HepG2 (cell line): ENCODE results near the gene RPL26. TPM values are rescaled to one million over a fixed set of nuclear protein-coding genes. Genes with fewer than 3 reads are reported as not detected.

Source experiments
- BHLHE40 ChIP-seq: IDR thresholded peaks from 2 replicates; pipeline ENCODE4 v1.6.1; 2011; ENCODE audit warnings: low read length, improper control_type of control experiment
- GZF1 ChIP-seq: sonication (generic); formaldehyde crosslinking; IDR thresholded peaks from 2 replicates; pipeline ENCODE4 v1.5.1; 2020; ENCODE audit warnings: mild to moderate bottlenecking, missing genetic modification reagents
- HOXA9 ChIP-seq: sonication (generic); formaldehyde crosslinking; IDR thresholded peaks from 2 replicates; pipeline ENCODE4 v1.8.1; 2022; ENCODE audit warnings: missing genetic modification reagents, mild to moderate bottlenecking, moderate library complexity, borderline replicate concordance
- JUNB ChIP-seq: sonication (generic); formaldehyde crosslinking; IDR thresholded peaks from 2 replicates; pipeline ENCODE4 v1.8.0; 2022; ENCODE audit warnings: missing genetic modification reagents, mild to moderate bottlenecking, borderline replicate concordance
- KMT2B ChIP-seq: IDR thresholded peaks from 2 replicates; pipeline ENCODE4 v1.6.1; 2016; ENCODE audit warnings: missing genetic modification reagents, missing compliant biosample characterization
- MED8 ChIP-seq: sonication (generic); formaldehyde crosslinking; IDR thresholded peaks from 2 replicates; pipeline ENCODE4 v1.8.1; 2023; ENCODE audit warnings: mild to moderate bottlenecking, missing genetic modification reagents; ENCODE audit not compliant: insufficient replicate concordance
- PAX8 ChIP-seq: sonication (generic); formaldehyde crosslinking; IDR thresholded peaks from 2 replicates; pipeline ENCODE4 v1.8.0; 2022; ENCODE audit warnings: mild to moderate bottlenecking, missing genetic modification reagents, borderline replicate concordance
- PHB2 ChIP-seq: fragments of 450-650 bp; IDR thresholded peaks from 2 replicates; pipeline ENCODE4 v1.6.1; 2018; ENCODE audit not compliant: partially characterized antibody
- SIN3A ChIP-seq: IDR thresholded peaks from 2 replicates; pipeline ENCODE4 v1.6.1; 2011; ENCODE audit warnings: low read depth, mild to moderate bottlenecking, control low read depth, low read length, borderline replicate concordance
- SRY ChIP-seq: sonication (generic); formaldehyde crosslinking; IDR thresholded peaks from 2 replicates; pipeline ENCODE4 v1.8.0; 2022; ENCODE audit warnings: mild to moderate bottlenecking, missing genetic modification reagents
- YEATS2 ChIP-seq: sonication (generic); formaldehyde crosslinking; IDR thresholded peaks from 2 replicates; pipeline ENCODE4 v1.4.0; 2020; ENCODE audit warnings: missing genetic modification reagents, borderline replicate concordance
- ZFAT ChIP-seq: sonication (generic); formaldehyde crosslinking; conservative IDR thresholded peaks from 2 replicates; pipeline ENCODE4 v1.8.1; 2023; ENCODE audit warnings: missing genetic modification reagents, inconsistent platforms
- ZFP82 ChIP-seq: sonication (generic); formaldehyde crosslinking; IDR thresholded peaks from 2 replicates; pipeline ENCODE4 v1.5.1; 2020; ENCODE audit warnings: mild to moderate bottlenecking, missing genetic modification reagents, borderline replicate concordance
- ZNF562 ChIP-seq: sonication (generic); formaldehyde crosslinking; IDR thresholded peaks from 2 replicates; pipeline ENCODE4 v1.8.0; 2022; ENCODE audit warnings: missing genetic modification reagents, borderline replicate concordance
- ZNF607 ChIP-seq: sonication (generic); formaldehyde crosslinking; IDR thresholded peaks from 2 replicates; pipeline ENCODE4 v1.5.1; 2020; ENCODE audit warnings: missing genetic modification reagents, mild to moderate bottlenecking, borderline replicate concordance
- polyA plus RNA-seq, 8 experiments: library from polyadenylated mRNA; depleted of rRNA in 3 of 8; stranded (reverse) in 7 of 8; unstranded in 1 of 8; fragments of >200 nt; fragmentation: Illumina TruSeq in 4 of 8; extraction: Trizol in 4 of 8; gene quantifications; 2 replicates each; pipeline versions ENCODE4 v1.2.1 to v1.2.3, GENCODE V29; 2011 to 2016; ENCODE audit warnings: low read depth in 4 of 8, missing spikeins in 1 of 8, mixed read lengths in 1 of 8; ENCODE audit not compliant: insufficient read depth in 1 of 8
- total RNA-seq, 5 experiments: library from RNA; depleted of rRNA; stranded (reverse); fragments of >200 nt; fragmentation: Illumina TruSeq; extraction: Trizol; gene quantifications; 2 replicates each; pipeline ENCODE4 v1.2.3, GENCODE V29; 2016; ENCODE audit warnings: low read depth in 1 of 5
- TF ChIP-seq, protein P1 (sequence below): sonication (generic); formaldehyde crosslinking; conservative IDR thresholded peaks from 2 replicates; pipeline ENCODE4 v1.4.0; 2020; ENCODE audit warnings: missing genetic modification reagents
- TF ChIP-seq, protein P2 (sequence below): IDR thresholded peaks from 2 replicates; pipeline ENCODE4 v1.6.1; 2016; ENCODE audit warnings: missing genetic modification reagents, missing compliant biosample characterization
- TF ChIP-seq, protein P3 (sequence below): IDR thresholded peaks from 2 replicates; pipeline ENCODE4 v1.6.1; 2012; ENCODE audit warnings: low read depth, low read length, improper control_type of control experiment
- TF ChIP-seq, protein P4 (sequence below): sonication (generic); formaldehyde crosslinking; IDR thresholded peaks from 2 replicates; pipeline ENCODE4 v1.5.0; 2020; ENCODE audit warnings: mild to moderate bottlenecking, missing genetic modification reagents
- TF ChIP-seq, protein P5 (sequence below): IDR thresholded peaks from 2 replicates; pipeline ENCODE4 v1.6.1; 2016

Gene RPL26
- total and polyA plus RNA-seq, 2 of the 13 experiments (the other 11 are each of a cell fraction or from before 2014, with no cell fraction given) = 2,817 to 3,529 TPM

DNA sequence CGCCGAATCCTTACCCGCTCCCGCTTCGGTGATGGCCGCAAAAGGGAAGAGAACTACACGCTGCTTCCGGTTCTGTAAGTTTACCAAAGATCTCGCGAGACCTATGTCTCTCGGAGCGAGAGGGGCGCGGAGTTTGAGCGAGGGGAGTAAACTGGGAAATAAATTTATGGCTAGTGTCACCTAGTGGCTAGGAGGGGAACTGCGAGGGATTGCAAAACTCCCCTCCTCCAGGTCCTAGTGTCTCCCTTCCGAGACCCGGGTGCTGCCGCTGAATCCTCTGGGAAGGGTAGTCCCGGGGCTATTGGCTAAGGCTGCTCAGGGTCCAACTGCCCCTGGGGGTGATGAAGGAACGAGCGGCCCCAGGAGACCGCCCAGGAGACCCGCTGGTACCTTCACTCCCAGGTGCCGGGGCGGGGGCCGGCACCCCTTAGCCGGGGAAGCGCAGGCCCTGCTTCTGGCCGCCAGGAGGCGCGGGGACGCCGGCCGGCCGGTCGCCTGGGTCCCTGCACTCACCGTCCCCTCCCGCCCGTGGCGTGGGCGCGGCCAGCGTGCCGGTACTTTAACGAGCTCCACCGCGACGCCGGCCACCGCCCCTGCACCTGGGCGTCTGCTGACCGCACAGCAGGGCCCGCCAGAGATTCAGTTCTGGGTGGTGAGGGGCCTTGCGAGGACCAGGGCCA is at the start of gene RPL26 (continued):
- no peak; the same call in 1 of the 2 replicates for TF ChIP-seq ZNF562 (CRISPR knock-in tag)
- peak; percentile 55; the same call in 1 of the 2 replicates for TF ChIP-seq ZNF607 (CRISPR knock-in tag)
- TF ChIP-seq HOXA9 (CRISPR knock-in tag) = peak; percentile 79; the same call in 1 of the 2 replicates
- TF ChIP-seq GZF1 = no peak
- TF ChIP-seq ZFP82 (CRISPR knock-in tag) = peak; percentile 28; the same call in 1 of the 2 replicates
- TF ChIP-seq YEATS2 = peak; percentile 100
- TF ChIP-seq MED8 (CRISPR knock-in tag) = no peak
- no peak; the same call in 1 of the 2 replicates for TF ChIP-seq SRY
- TF ChIP-seq JUNB (CRISPR knock-in tag) = no peak
- TF ChIP-seq, protein P1, sequence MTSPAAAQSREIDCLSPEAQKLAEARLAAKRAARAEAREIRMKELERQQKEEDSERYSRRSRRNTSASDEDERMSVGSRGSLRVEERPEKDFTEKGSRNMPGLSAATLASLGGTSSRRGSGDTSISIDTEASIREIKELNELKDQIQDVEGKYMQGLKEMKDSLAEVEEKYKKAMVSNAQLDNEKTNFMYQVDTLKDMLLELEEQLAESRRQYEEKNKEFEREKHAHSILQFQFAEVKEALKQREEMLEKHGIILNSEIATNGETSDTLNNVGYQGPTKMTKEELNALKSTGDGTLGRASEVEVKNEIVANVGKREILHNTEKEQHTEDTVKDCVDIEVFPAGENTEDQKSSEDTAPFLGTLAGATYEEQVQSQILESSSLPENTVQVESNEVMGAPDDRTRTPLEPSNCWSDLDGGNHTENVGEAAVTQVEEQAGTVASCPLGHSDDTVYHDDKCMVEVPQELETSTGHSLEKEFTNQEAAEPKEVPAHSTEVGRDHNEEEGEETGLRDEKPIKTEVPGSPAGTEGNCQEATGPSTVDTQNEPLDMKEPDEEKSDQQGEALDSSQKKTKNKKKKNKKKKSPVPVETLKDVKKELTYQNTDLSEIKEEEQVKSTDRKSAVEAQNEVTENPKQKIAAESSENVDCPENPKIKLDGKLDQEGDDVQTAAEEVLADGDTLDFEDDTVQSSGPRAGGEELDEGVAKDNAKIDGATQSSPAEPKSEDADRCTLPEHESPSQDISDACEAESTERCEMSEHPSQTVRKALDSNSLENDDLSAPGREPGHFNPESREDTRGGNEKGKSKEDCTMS = no peak
- peak; percentile 67 for TF ChIP-seq SIN3A
- TF ChIP-seq, protein P2, sequence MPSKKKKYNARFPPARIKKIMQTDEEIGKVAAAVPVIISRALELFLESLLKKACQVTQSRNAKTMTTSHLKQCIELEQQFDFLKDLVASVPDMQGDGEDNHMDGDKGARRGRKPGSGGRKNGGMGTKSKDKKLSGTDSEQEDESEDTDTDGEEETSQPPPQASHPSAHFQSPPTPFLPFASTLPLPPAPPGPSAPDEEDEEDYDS (CRISPR knock-in tag) = peak; percentile 96
- TF ChIP-seq, protein P3, sequence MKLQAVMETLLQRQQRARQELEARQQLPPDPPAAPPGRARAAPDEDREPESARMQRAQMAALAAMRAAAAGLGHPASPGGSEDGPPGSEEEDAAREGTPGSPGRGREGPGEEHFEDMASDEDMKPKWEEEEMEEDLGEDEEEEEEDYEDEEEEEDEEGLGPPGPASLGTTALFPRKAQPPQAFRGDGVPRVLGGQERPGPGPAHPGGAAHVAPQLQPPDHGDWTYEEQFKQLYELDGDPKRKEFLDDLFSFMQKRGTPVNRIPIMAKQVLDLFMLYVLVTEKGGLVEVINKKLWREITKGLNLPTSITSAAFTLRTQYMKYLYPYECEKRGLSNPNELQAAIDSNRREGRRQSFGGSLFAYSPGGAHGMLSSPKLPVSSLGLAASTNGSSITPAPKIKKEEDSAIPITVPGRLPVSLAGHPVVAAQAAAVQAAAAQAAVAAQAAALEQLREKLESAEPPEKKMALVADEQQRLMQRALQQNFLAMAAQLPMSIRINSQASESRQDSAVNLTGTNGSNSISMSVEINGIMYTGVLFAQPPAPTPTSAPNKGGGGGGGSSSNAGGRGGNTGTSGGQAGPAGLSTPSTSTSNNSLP = peak; percentile 99
- peak; percentile 87 for TF ChIP-seq KMT2B
- TF ChIP-seq, protein P4, sequence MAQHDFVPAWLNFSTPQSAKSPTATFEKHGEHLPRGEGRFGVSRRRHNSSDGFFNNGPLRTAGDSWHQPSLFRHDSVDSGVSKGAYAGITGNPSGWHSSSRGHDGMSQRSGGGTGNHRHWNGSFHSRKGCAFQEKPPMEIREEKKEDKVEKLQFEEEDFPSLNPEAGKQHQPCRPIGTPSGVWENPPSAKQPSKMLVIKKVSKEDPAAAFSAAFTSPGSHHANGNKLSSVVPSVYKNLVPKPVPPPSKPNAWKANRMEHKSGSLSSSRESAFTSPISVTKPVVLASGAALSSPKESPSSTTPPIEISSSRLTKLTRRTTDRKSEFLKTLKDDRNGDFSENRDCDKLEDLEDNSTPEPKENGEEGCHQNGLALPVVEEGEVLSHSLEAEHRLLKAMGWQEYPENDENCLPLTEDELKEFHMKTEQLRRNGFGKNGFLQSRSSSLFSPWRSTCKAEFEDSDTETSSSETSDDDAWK (CRISPR knock-in tag) = no peak
- TF ChIP-seq PAX8 (CRISPR knock-in tag) = no peak
- no peak for TF ChIP-seq ZFAT (CRISPR knock-in tag)
- no peak; the same call in 1 of the 2 replicates for TF ChIP-seq BHLHE40
- TF ChIP-seq, protein P5, sequence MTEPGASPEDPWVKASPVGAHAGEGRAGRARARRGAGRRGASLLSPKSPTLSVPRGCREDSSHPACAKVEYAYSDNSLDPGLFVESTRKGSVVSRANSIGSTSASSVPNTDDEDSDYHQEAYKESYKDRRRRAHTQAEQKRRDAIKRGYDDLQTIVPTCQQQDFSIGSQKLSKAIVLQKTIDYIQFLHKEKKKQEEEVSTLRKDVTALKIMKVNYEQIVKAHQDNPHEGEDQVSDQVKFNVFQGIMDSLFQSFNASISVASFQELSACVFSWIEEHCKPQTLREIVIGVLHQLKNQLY (CRISPR knock-in tag) = no peak; the same call in none of the 2 replicates
- no peak for TF ChIP-seq PHB2
